Neural progenitor cell (in vitro differentiated cells): Measurements from ENCODE around the gene TRPM3.

Experiments used
- CTCF ChIP-seq: fragments of 200-600 bp; sonication (generic); IDR thresholded peaks from 2 replicates; pipeline ENCODE4 v1.5.1; 2017; ENCODE audit warnings: antibody characterized with exemption, mild to moderate bottlenecking
- EZH2phosphoT487 ChIP-seq: fragments of 200-600 bp; sonication (generic); IDR thresholded peaks from 2 replicates; pipeline ENCODE4 v1.6.1; 2017; ENCODE audit warnings: antibody characterized with exemption

- no peak for TF ChIP-seq CTCF
- TF ChIP-seq EZH2phosphoT487, result no peak
Measured at GRCh38 chr9:70678153-70678552, 443.3 kb downstream of the TRPM3 start.
